ENCODE results near the gene EVC.

The EVC gene

GRCh38 chr4:5772528-5773270 lies 61.7 kb downstream of the EVC start:
- no peak for DNase-seq (ENCODE audit: extremely low spot score)
- ChIA-PET CTCF (no interaction called here), POLR2A (no interaction called here)
- TF ChIP-seq SUZ12 (IDR thresholded peaks at IDR 0.05) (no peak), TARDBP (IDR thresholded peaks at IDR 0.05) (no peak), FOXA1 (IDR thresholded peaks at IDR 0.05) (no peak), SP1 (IDR thresholded peaks at IDR 0.05) (no peak), CTBP1 (IDR thresholded peaks at IDR 0.05; ENCODE audit: borderline replicate concordance) (no peak), FOXM1 (IDR thresholded peaks at IDR 0.05; ENCODE audit: borderline replicate concordance) (no peak), ZNF384 (IDR thresholded peaks at IDR 0.05) (no peak), NFRKB (IDR thresholded peaks at IDR 0.05) (no peak), BHLHE40 (IDR thresholded peaks at IDR 0.05; ENCODE audit: borderline replicate concordance) (no peak), ARNT (IDR thresholded peaks at IDR 0.05) (no peak), LEF1 (IDR thresholded peaks at IDR 0.05; ENCODE audit: borderline replicate concordance) (no peak), FOXK2 (IDR thresholded peaks at IDR 0.05) (no peak), HDGF (IDR thresholded peaks at IDR 0.05; ENCODE audit: borderline replicate concordance) (no peak), PKNOX1 (IDR thresholded peaks at IDR 0.05) (no peak), L3MBTL2 (conservative IDR thresholded peaks at IDR 0.05) (no peak), ELF4 (IDR thresholded peaks at IDR 0.05) (no peak)

- TF ChIP-seq FOXM1 (IDR thresholded peaks at IDR 0.05; ENCODE audit: borderline replicate concordance) (no peak), FOXA1 (IDR thresholded peaks at IDR 0.05) (no peak), SP1 (IDR thresholded peaks at IDR 0.05) (no peak), PKNOX1 (IDR thresholded peaks at IDR 0.05) (no peak), LEF1 (IDR thresholded peaks at IDR 0.05; ENCODE audit: borderline replicate concordance) (no peak), ARNT (IDR thresholded peaks at IDR 0.05) (no peak), CTBP1 (IDR thresholded peaks at IDR 0.05; ENCODE audit: borderline replicate concordance) (no peak), HDGF (IDR thresholded peaks at IDR 0.05; ENCODE audit: borderline replicate concordance) (no peak), TARDBP (IDR thresholded peaks at IDR 0.05) (no peak), ZNF384 (IDR thresholded peaks at IDR 0.05) (no peak), BHLHE40 (IDR thresholded peaks at IDR 0.05; ENCODE audit: borderline replicate concordance) (no peak), SUZ12 (IDR thresholded peaks at IDR 0.05) (no peak), L3MBTL2 (conservative IDR thresholded peaks at IDR 0.05) (no peak), ELF4 (IDR thresholded peaks at IDR 0.05) (no peak), NFRKB (IDR thresholded peaks at IDR 0.05) (no peak), FOXK2 (IDR thresholded peaks at IDR 0.05) (no peak)
- DNase-seq (ENCODE audit: extremely low spot score) = no peak
- ChIA-PET POLR2A (no interaction called here), CTCF (no interaction called here)
Measured at GRCh38 chr4:5773271-5773555, 62.2 kb downstream of the EVC start.

GRCh38 chr4:5774416-5775036 lies 63.5 kb downstream of the EVC start:
- POLR2A ChIA-PET = no interaction called here
- TF ChIP-seq NFRKB (IDR thresholded peaks at IDR 0.05) (no peak), L3MBTL2 (conservative IDR thresholded peaks at IDR 0.05) (no peak), TARDBP (IDR thresholded peaks at IDR 0.05) (no peak), PKNOX1 (IDR thresholded peaks at IDR 0.05) (no peak), ELF4 (IDR thresholded peaks at IDR 0.05) (no peak), LEF1 (IDR thresholded peaks at IDR 0.05; ENCODE audit: borderline replicate concordance) (no peak), SUZ12 (IDR thresholded peaks at IDR 0.05) (no peak), FOXM1 (IDR thresholded peaks at IDR 0.05; ENCODE audit: borderline replicate concordance) (no peak), ARNT (IDR thresholded peaks at IDR 0.05) (no peak), FOXA1 (IDR thresholded peaks at IDR 0.05) (no peak), CTBP1 (IDR thresholded peaks at IDR 0.05; ENCODE audit: borderline replicate concordance) (no peak), ZNF384 (IDR thresholded peaks at IDR 0.05) (no peak), HDGF (IDR thresholded peaks at IDR 0.05; ENCODE audit: borderline replicate concordance) (no peak)
- CTCF ChIA-PET = no interaction called here
- DNase-seq (ENCODE audit: extremely low spot score) = no peak

- CTCF ChIA-PET = no interaction called here
- TF ChIP-seq FOXA1 (IDR thresholded peaks at IDR 0.05) (no peak), ARNT (IDR thresholded peaks at IDR 0.05) (no peak), TARDBP (IDR thresholded peaks at IDR 0.05) (no peak), BHLHE40 (IDR thresholded peaks at IDR 0.05; ENCODE audit: borderline replicate concordance) (no peak), CTBP1 (IDR thresholded peaks at IDR 0.05; ENCODE audit: borderline replicate concordance) (no peak), SP1 (IDR thresholded peaks at IDR 0.05) (no peak)
- DNase-seq (ENCODE audit: extremely low spot score) = no peak
- POLR2A ChIA-PET = no interaction called here
Measured at GRCh38 chr4:5776510-5776909, 65.5 kb downstream of the EVC start.

- DNase-seq (ENCODE audit: extremely low spot score) = no peak
- ChIA-PET CTCF (no interaction called here), POLR2A (interaction anchor here (0.6 kb wide), 1 partner anchor 27 kb away, joined by 4 read pairs; no protein-coding TSS in a partner anchor)
- TF ChIP-seq CTBP1 (IDR thresholded peaks at IDR 0.05; ENCODE audit: borderline replicate concordance) (no peak), SUZ12 (IDR thresholded peaks at IDR 0.05) (no peak), FOXA1 (IDR thresholded peaks at IDR 0.05) (no peak), FOXM1 (IDR thresholded peaks at IDR 0.05; ENCODE audit: borderline replicate concordance) (no peak), ARNT (IDR thresholded peaks at IDR 0.05) (no peak), ZNF384 (IDR thresholded peaks at IDR 0.05) (no peak), FOXK2 (IDR thresholded peaks at IDR 0.05) (no peak), BHLHE40 (IDR thresholded peaks at IDR 0.05; ENCODE audit: borderline replicate concordance) (no peak), L3MBTL2 (conservative IDR thresholded peaks at IDR 0.05) (no peak), LEF1 (IDR thresholded peaks at IDR 0.05; ENCODE audit: borderline replicate concordance) (no peak), TARDBP (IDR thresholded peaks at IDR 0.05) (no peak), HDGF (IDR thresholded peaks at IDR 0.05; ENCODE audit: borderline replicate concordance) (no peak)
Measured at GRCh38 chr4:5780831-5781480, 70.0 kb downstream of the EVC start.
